HFFc6 (cell line): ENCODE results near the gene DLG2. TPM values are rescaled to one million over a fixed set of nuclear protein-coding genes. Genes with fewer than 3 reads are reported as not detected.

Experiments
- DNase-seq: peaks from one replicate; pipeline ENCODE4 v3.0.0-alpha.2; 2018
- H3K27ac Mint-ChIP-seq: 2 replicates; pipeline ENCODE4 v1.8.0; 2020; ENCODE audit warnings: mild to moderate bottlenecking, mixed read lengths
- H3K27me3 Mint-ChIP-seq: 2 replicates; pipeline ENCODE4 v1.8.0; 2021; ENCODE audit warnings: mild to moderate bottlenecking, moderate library complexity, mixed read lengths; ENCODE audit not compliant: insufficient read depth
- H3K36me3 Mint-ChIP-seq: 2 replicates; pipeline ENCODE4 v1.8.0; 2021; ENCODE audit warnings: low read depth, mixed read lengths
- H3K4me1 Mint-ChIP-seq: 2 replicates; pipeline ENCODE4 v1.8.0; 2020; ENCODE audit warnings: low read depth, mixed read lengths
- H3K4me3 Mint-ChIP-seq: 2 replicates; pipeline ENCODE4 v1.8.0; 2020; ENCODE audit warnings: mild to moderate bottlenecking, moderate library complexity, mixed read lengths
- H3K9me3 Mint-ChIP-seq: 2 replicates; pipeline ENCODE4 v1.8.0; 2020; ENCODE audit warnings: mild to moderate bottlenecking, mixed read lengths
- CTCF ChIP-seq: fragments of 200-600 bp; sonication (generic); IDR thresholded peaks from 2 replicates; pipeline ENCODE4 v1.5.0; 2021; ENCODE audit warnings: antibody characterized with exemption, mild to moderate bottlenecking
- total RNA-seq, 6 experiments: library from RNA; stranded (reverse); fragmentation: NEBNext Ultra II Directional; extraction: Animal tissue kit (Norgen Biotek cat#: 25700); gene quantifications; 2 replicates in 1 of 6; 3 replicates in 5 of 6; pipeline ENCODE4 v1.2.3, GENCODE V29; 2021

The DLG2 gene
- total RNA-seq, 6 experiments from 2014 or later: 0.39 to 1.00 (median 0.80) TPM; not detected in 1

DNA sequence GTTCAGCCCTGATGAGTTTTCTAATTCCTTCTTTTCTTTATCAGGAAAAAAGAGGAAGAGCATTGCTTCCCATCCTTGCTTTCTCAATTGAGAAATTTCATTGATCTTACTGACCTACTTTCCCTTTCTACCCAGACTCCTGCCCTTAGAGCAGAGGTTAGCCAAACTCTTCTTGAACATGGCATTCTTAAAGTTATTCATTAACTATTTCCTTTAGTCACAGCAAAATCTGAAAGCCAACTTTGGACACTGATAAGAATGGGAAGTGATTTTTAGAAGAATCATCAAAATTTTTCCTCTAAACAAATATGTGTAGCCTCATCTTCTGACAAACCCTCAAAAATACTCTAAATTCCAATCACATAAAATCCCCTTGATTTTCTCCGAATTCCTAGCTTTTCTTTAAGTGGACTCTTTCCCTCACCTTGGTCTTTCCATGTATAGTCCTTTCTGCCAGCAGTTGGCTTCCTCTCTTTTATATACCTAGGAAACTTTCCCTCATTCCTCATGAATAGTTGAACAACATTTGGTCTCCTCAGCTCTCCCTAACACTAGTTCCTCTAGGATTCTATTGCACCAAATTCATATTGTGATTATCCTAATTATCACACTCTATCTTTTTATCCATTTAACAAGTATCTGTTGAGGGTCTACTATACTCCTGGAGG is 1774.2 kb downstream of the DLG2 start:
- H3K4me3 Mint-ChIP-seq: no peak overlapping the region
- peaks cover 2% of the 10 kb centered on the region; the same call in 1 of the 2 replicates for H3K27me3 Mint-ChIP-seq
- TF ChIP-seq CTCF: no peak
- H3K9me3 Mint-ChIP-seq: no peaks in the 10 kb centered on the region
- no peak for DNase-seq
- no peaks in the 10 kb centered on the region for H3K4me1 Mint-ChIP-seq
- no peaks in the 10 kb centered on the region for H3K36me3 Mint-ChIP-seq
- no peak overlapping the region for H3K27ac Mint-ChIP-seq

GRCh38 chr11:83852012-83852411 is 1775.1 kb downstream of the DLG2 start:
- Mint-ChIP-seq H3K4me3 (no peak overlapping the region), H3K4me1 (no peaks in the 10 kb centered on the region), H3K9me3 (no peaks in the 10 kb centered on the region), H3K36me3 (no peaks in the 10 kb centered on the region), H3K27ac (no peak overlapping the region), H3K27me3 (peaks cover 2% of the 10 kb centered on the region; the same call in 1 of the 2 replicates)
- no peak for TF ChIP-seq CTCF
- no peak for DNase-seq

DNA sequence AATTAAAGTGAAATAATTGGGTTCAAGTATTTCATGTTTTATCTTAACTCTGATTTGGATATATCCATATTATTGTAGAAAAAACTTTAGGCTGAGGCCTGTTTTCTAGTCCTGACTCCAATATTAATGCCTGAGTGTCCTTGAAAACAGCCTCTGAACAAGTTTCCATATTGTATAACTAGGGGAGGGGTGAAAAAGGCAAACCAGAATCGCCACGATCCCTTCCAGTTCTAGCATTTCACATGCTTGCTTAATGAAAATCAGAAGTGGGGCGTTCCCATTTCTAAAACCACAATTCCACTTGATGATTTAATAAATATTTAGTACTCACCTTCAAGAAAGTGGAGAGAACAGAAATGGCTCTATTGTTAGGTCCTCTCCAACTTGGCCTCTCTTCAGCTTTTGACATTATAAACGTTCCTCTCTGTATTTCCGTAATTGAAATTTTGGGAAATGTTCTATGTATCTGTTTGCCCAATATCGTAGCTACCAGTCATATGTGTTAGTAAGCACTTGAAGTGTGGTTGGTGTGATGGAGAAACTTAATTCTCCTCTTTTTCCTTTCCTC is 1779.6 kb downstream of the DLG2 start:
- no peak for TF ChIP-seq CTCF
- H3K4me3 Mint-ChIP-seq: no peak overlapping the region
- no peaks in the 10 kb centered on the region for H3K36me3 Mint-ChIP-seq
- no peaks in the 10 kb centered on the region; the same call in 1 of the 2 replicates for H3K27me3 Mint-ChIP-seq
- H3K27ac Mint-ChIP-seq: no peak overlapping the region
- H3K4me1 Mint-ChIP-seq: no peaks in the 10 kb centered on the region
- H3K9me3 Mint-ChIP-seq: no peaks in the 10 kb centered on the region
- DNase-seq: no peak

DNA sequence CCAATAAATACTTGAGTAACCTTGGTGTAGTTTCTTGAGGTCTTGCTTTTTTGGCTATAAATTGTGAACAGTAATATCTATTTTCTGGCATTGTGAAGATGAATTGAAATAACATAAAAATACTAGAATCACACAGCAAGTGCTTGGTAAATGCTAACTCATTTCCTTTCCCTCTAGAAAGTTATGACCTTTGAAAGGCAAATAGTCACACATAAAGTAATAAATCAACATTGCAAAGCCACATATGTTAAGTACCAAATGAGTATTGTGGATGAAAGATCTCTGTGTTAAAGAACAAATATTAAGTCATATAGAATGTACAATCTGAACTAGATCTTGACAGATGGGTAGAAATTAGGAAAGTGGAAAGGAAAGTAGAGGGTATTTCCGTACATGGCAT is 1781.3 kb downstream of the DLG2 start:
- Mint-ChIP-seq H3K9me3 (no peaks in the 10 kb centered on the region), H3K27ac (no peak overlapping the region), H3K4me1 (no peaks in the 10 kb centered on the region), H3K27me3 (no peaks in the 10 kb centered on the region; the same call in 1 of the 2 replicates), H3K4me3 (no peak overlapping the region), H3K36me3 (no peaks in the 10 kb centered on the region)
- DNase-seq: no peak
- TF ChIP-seq CTCF: no peak

DNA sequence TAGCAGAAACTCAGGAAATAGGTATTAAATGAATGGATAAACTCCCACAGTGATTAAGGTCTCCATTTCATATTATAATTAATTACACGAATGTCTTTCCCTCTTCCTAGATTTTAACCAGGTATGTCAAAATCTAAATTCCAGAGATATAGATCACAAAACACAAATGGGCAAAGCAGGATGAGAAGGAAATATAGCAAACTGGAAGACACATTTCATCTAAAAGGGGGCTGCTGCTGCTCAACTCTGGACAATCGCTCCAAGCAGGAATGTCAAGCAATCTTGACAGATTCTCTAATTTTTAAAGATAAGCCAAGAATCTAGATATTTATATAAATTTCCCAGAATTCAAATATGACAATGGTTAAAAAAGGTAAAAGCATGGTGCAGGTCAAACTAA is 1786.8 kb downstream of the DLG2 start:
- no peak for TF ChIP-seq CTCF
- H3K36me3 Mint-ChIP-seq: no peaks in the 10 kb centered on the region
- H3K4me1 Mint-ChIP-seq: no peaks in the 10 kb centered on the region
- H3K4me3 Mint-ChIP-seq: no peak overlapping the region
- no peaks in the 10 kb centered on the region; the same call in none of the 2 replicates for H3K27me3 Mint-ChIP-seq
- H3K27ac Mint-ChIP-seq: no peak overlapping the region
- no peaks in the 10 kb centered on the region for H3K9me3 Mint-ChIP-seq
- DNase-seq: no peak
